NCI-H1930 (cell line): Measurements from ENCODE around the gene ADAMTSL1.

Experiments
- DNase-seq, 2 experiments: peaks; one replicate each; lab custom pipeline; 2025; lab: John Stamatoyannopoulos, UW

Gene ADAMTSL1

GRCh38 chr9:18564018-18564880 is 90.3 kb downstream of the ADAMTSL1 start:
- DNase-seq: no peak

DNA sequence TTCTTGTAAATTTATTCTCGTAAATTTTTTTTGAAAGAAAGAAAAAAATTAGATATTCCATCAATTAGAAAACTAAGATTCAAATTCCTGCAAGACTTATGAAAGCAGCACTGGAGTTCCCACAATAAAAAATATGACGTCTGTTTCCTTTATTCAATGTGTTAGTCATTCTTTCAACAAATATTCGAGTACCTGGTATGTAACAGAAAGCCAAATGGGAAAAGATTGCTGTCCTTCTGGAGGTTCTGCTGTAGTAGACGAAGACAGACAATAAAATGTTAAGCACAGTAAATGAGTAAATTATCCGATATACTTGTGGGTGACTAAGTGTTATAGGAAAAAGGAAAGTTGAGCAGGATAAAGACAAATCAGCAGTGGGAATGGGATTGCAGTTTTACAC is 92.2 kb downstream of the ADAMTSL1 start:
- no peak for DNase-seq

DNA sequence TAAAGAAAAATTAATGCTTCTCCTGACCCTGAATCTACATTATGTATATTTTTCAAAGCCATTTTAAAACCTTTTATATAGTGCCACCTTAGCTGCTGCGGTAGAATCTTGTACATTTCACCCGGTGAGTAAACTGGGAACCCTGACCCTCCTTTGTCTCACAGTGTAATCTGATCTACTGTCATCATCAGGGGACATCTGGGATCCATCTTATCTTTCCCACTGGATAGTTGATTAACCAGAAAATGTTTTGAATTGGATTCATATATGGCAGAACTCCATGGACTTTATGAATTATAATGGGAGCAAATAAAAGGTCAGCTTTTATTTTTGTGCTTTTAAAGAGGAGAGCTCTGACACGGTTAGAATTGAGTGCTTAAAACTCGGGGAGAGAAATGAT is 95.0 kb downstream of the ADAMTSL1 start:
- DNase-seq: peak; percentile 25 to 44

GRCh38 chr9:18569941-18570630 is 96.1 kb downstream of the ADAMTSL1 start:
- no peak for DNase-seq

DNA sequence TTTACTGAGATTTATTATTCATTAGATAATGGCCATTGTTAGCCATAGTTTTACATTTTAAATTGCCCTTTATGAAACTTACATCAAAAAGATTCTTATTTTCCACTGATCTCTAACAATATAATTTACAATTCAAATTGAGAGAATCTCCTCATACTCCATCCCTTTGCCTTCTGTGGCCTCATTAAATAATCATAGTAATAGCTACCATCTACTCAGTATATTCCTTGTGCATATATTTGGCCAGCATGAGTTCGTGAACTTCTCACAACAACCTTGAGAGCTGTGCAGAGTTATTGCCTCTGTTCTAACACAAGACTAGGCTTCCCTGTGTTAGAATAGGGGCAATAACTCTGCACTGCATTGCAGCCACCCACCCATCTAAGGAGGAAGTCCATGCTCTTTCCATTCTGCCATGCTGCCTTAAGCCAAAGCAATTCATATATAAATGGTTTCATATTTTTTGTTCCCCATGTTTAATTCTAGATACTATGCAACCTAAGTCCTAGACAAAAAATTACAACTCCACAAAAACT is 99.1 kb downstream of the ADAMTSL1 start:
- no peak for DNase-seq

- DNase-seq: peak in 1 of 2 experiments; percentile 22
These were observed 101.7 kb downstream of the ADAMTSL1 start for GRCh38 chr9:18575686-18576085.

- DNase-seq: no peak
These were observed 105.6 kb downstream of the ADAMTSL1 start for GRCh38 chr9:18579536-18579935.

DNA sequence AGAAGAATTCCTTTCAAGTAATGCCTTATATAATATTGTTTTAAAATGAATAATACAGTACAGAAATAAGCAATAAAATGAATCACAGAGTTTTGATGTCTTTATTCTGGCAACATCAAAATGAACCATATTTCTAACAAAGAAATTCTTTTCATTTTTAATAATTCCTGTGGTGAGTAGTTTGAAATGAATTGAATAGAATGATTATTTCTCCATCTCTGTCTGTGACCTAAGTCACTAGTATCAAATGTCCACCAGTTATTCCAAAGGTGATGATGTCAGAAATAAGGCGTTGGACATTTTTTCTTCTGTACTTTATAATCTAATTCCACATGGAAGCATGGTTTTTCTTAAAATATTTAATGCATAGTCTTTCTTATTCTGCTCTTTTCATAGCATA is 106.2 kb downstream of the ADAMTSL1 start:
- no peak for DNase-seq

DNA sequence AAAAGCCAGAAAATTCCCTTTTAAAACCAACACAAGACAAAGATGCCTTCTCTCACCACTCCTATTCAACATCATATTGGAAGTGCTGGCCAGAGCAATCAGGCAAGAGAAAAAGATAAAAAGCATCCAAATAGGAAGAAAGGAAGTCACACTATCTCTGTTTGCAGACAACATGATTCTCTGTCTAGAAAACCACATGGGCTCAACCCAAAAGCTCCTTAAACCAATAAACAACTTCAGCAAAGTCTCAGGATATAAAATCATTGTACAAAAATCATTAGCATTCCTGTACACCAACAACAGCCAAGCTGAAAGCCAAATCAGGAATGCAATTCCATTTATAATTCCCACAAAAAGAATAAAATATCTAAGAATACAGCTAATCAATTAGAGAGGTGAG is 112.0 kb downstream of the ADAMTSL1 start:
- DNase-seq: no peak

DNA sequence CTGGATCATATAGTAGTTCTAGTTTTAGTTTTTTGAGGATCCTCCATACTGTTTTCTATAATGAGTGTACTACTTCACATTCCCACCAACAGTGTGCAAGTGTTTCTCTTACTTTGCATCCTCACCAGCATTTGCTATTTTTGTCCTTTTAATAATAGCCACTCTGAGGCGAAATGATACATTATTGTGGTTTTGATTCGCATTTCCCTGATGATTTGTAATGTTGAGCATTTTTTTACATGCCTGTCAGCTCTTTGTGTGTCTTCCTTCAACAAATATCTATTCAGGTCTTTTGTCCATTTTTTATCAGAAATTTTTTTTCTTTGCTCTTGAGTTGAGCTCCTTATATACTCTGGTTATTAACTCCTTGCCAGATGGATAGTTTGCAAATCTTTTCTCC is 114.0 kb downstream of the ADAMTSL1 start:
- DNase-seq: no peak

DNA sequence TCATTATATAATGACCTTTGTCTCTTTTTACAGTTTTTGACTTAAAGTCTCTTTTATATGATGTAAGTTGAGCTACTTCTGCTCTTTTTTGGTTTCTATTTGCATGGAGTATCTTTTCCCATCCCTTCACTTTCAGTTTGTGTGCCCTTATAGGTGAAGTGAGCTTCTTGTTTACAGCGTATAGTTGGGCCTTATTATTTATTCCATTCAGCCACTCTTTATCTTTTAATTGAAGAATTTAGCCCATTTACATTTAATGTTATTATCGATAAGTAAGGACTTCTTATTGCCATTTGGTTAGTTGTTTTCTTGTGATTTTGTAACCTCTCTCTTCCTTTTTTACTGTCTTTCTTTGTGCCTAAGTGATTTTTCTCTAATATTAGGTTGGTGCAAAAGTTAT is 117.3 kb downstream of the ADAMTSL1 start:
- no peak for DNase-seq

GRCh38 chr9:18594837-18595236 is 120.9 kb downstream of the ADAMTSL1 start:
- DNase-seq: no peak

GRCh38 chr9:18595597-18595996 is 121.6 kb downstream of the ADAMTSL1 start:
- DNase-seq: no peak

- no peak for DNase-seq
These were observed 123.0 kb downstream of the ADAMTSL1 start for GRCh38 chr9:18596920-18597319.

GRCh38 chr9:18598969-18599368 is 125.0 kb downstream of the ADAMTSL1 start:
- DNase-seq: no peak

GRCh38 chr9:18601026-18601425 is 127.1 kb downstream of the ADAMTSL1 start:
- no peak for DNase-seq

- DNase-seq: no peak
These were observed 128.0 kb downstream of the ADAMTSL1 start for GRCh38 chr9:18601956-18602355.

DNA sequence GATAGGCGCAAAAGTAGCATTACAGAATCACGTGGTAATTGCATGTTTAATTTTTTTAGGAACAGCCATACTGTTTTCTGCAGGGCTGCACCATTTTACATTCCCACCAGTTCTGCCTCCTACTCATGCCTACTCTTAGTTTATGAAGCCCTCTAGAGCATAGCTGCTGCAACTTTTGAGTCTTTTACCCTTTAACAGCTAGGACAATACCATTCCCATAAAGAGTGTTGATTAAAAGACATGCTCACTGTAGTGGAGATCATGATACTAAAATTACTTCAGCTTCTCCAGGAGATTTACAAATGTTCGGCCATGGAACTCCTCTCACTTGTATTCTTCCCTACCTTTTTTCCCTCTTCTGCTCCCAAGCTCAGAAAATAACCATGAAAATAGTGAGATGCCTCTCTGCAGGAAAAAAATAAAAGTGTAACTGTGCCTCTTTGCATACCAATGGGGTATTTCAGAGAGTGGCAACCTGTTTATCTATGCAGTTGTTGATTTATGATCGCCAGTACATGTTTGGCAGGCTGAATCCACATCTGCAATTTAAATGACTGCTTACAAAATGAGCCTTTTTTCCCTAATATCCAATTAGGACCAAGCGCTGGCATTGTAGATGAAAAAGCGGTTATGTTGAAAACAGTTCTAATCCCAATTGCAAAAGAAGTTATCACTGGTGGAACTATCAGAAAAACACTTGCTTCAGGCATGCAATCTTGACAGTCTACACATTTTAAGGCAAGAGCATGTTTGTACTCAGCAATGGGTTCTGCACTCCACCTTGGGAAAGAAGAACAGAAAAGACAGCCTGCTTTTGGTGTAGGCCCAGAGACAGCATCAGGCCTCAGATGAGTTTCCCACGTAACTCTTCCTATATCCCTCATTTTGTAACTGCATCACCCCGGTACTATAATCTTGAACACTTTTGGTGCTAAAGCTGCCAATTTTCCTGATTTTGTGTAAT is 131.1 kb downstream of the ADAMTSL1 start:
- DNase-seq: no peak

DNA sequence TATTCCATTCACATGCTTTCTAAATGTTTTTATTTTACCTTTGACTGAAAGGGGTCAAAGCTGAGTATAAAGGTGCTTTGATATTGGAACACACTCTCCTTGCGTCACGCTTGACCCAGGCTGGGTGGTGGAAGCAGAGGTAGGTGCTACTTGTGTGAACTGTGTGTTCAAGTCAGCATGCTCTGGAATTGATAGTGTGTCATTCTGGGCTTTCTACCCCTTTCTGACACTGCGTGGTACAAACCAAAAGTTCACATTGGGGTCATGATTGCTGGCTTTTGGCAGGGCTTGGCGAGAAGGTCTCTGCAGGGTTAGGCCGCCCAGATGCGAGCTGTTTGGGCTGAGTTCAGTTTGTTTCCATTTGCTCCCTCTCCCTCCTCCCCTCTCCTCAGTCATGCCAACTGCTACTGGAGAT is 131.8 kb downstream of the ADAMTSL1 start:
- no peak for DNase-seq

DNA sequence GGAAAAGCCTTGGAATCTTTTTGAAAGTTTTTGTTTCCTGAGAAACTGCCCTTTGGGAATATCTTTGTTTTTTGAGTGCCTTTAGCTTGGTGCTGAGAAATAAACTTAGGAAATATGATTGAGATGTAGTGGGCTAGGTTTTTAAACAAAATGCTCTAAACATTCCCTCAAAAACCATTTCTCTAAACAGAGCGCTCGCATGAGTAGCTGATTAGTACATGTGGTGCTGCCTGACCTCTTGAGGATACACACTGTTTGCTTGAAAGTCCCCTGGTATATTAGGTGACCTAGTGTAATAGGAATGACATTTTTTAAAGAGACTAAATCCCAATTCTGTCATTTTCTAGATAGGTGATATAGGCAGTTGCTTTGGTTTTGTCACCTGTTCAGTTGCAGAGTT is 132.3 kb downstream of the ADAMTSL1 start:
- no peak for DNase-seq

DNA sequence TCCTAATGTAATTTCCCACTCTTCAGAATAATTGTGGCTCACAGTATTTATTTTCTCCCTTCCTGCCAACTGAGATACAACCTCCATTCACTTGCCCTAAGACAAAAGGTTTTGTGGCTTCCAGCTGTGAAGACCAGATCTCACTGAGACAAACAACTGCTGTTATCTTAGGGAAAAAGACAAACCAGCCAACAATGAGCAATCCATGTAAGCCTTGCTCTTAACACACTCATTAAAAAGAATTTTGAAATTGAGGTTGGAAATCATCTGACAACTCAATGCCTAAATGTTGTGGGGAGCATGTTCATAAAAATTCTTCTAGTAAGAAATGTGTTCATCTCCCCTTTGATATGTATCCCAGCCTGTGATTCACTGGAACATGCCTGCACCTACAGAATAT is 132.9 kb downstream of the ADAMTSL1 start:
- DNase-seq: no peak

GRCh38 chr9:18608371-18608770 is 134.4 kb downstream of the ADAMTSL1 start:
- DNase-seq: no peak
